ENCODE results near the gene SPATS2L.
"Not testable (repeated sequence)": the region's sequence is repeated elsewhere in the genome, so short reads cannot be mapped to it uniquely, and the experiment has no call there.

The SPATS2L gene

DNA sequence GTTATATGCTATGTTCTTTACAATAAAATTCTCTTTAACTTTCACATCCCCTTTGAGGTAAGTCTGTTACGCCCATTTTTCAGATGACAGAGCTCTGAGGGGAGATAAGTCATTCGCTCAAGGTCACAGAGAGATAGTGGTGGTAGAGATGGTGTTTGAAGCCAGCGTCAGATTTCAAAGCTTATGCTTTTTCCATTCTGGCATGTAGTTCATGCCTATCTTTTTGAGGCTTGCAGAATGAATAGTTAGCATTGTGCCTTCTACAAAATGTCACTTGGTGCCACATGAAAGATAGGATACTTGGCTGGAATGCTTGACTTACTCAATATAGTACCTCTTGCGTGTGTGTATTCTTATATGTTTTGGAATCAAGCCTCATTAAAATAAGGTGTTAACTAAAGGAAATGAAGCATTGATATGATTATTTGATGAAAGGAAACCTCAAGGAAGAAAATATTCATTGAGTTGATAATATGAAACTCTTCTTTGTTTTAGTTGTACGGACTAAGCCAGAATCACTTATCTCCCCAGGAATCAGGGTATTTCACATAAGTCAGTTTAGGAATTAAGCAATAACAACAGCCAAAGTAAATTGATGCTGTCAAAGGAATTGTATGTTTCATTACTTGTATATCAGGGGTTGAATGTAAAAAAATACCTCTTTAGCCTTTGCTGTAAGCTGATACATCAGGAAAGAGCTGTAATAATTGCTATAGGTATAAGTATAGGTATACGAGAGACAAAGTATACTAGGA is 15.5 kb downstream of the SPATS2L start:
- DNase-seq = no peak

DNA sequence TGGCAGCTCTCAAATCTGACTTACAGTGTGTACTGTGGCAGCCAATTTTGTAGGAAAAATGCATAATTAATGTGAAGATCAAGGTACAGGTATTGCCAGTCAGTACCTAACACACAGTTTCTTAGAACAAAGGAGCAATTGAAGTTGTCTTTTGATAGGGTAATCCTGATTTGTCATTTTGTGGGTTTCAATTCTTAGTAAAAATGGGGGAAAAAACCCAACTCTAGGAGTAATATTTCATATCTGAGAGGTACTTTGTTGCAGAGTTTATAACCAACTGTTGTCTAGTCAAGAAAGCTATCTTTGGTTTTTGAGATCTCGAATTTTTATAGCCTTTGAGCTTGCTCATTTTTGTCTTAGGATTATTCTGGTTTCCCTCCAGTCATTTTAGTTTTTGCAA is 16.1 kb downstream of the SPATS2L start:
- no peak for DNase-seq

DNA sequence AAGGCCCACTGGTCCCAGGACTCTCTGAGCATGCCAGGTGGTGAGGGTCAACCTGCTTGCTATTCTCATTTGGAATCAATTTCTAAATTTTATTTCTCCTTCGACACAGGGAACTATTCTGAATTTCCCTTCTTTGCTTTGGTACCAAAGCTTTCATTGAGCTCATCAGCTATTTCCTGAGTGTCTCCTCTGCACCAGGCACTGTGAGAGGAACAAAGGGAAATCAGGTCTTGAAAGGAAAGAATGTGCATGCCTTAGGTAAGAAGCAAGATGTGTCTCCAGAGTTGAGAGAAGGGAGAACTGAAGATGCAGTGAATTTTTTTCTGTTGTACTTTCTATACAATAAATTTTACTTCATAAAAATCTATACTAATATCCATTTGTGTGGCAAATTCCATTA is 17.9 kb downstream of the SPATS2L start:
- no peak for DNase-seq

DNA sequence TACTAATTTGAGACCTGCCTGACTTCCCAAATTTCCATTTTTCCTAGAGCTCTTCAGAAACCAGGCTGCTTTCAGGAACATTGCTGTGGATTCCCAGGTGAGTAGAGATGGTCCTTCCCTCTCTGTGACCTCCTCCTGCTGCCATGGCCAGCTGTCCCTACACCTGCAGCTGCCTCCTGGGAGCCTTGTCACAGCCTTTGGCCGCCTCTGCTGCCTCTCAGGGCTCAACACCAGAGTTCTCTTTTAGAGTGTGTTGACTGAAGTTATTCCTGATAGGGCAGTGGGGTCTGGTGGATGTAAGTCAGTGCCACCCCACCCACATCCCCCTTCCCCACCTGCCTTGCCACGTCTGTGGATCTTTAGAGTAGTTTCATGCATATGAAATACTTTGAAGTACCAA is 22.9 kb downstream of the SPATS2L start:
- DNase-seq = no peak

DNA sequence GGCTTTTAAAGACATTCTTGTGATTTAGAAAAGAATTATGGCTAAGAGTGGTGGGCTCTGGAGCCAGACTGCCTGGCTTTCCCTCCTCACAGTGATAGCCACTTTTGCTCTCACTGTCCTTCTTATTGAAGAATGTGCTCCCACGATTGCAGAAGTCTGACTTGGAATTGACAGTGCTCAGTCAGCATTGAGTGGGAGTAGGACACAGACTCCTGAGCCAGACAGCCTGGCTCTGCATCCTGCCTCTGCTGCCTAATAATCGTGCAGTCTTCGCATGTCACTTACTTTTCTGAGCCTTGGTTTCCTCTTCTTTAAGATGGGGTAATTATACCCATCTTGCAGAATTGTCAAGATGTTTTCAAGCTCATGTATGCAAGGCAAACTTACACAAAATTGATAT is 23.3 kb downstream of the SPATS2L start:
- DNase-seq = no peak

DNA sequence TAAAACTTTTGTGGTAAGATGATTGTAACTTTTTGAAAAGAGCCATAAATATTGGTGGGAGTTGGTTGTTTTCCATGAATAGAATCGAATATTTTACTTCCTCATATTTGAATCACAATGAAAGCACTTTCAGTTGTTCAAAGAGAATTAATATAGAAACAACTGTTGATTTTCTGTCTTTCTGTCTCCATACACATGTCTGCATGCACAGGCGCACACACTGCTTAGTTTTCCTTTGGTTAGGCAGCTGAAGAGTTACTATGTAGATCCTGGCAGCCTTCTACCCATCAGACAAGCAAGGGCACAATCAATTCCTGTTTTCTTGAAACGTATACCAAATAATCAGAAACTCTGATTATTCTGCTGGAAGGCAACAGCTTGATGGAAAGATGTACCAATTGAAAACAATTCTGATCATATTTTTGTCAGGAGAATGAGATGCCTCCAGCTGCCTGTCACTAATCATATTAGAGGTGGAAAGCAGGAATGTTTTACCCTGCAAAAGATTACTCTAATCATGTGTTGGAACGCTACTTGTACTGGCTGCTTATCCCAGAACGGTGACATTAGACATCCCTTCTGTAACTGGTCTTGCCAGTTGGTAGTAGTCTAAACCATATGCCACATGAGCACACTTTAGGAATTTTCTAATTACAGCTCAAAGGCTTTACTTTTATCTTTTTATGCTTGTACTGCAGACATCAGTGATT is 24.0 kb downstream of the SPATS2L start:
- DNase-seq = no peak

DNA sequence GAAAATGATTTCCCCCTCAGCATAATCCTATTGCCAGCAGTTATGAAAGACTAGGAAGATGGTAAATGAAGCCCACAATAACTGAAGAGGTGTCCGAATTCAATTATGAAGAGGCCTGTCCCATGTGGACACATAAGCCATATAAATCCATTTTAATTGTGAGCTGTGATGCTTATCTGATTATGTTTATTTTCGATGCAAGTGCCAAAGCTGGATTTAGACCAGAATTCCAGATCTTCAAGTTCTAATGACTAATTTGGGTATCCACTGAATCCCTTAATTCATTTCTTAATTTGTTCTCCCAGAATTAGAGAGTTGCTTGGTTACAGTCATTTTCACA is 24.5 kb downstream of the SPATS2L start:
- no peak for DNase-seq

DNA sequence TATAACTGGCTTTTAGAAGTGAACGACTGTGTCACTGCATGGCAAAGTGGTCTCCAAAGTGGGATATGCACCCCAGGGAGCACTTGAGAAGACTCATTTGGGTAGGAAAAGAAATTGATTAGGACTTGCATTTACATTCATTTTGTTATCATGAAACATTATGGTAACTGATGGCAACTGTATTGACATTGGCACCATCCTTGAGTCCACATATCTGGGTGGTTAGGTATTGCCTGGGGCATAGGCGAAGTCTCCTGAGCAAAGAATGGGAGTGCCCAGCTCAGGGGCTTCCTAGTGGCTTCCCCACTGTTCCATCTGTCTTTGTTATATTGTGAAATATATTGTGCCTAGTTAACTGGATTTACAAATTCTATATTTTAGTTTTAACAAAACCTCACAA is 29.2 kb downstream of the SPATS2L start:
- DNase-seq = no peak

DNA sequence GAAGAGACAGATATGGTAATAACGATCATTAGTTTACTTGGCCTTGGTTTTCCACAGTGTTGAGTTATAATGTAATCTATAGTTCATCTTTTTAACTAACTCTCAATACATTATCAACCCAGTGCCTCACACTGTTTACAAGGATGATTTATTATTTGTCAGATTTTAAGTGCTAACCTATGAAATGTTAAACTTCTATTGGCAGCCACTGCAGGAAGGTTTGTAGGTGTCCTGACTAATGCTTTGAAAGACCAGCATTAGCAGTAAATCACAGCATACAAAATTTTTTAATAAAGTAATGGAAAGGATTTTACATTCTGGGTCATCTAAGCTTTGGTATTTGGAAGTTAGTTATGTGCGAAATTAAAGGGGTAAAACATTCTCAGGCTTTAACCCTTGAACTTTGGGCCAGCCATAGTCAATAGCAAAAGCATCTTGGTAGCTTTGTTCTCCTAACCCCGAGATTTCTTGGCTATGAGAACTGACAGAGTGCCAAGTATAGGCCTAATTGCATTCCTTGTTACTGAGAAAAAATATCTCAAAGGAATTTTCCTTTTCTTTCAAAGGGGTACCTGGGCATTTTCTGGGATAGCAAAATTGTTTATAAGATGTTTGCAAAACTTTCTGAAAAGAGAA is 30.6 kb downstream of the SPATS2L start:
- no peak for DNase-seq

DNA sequence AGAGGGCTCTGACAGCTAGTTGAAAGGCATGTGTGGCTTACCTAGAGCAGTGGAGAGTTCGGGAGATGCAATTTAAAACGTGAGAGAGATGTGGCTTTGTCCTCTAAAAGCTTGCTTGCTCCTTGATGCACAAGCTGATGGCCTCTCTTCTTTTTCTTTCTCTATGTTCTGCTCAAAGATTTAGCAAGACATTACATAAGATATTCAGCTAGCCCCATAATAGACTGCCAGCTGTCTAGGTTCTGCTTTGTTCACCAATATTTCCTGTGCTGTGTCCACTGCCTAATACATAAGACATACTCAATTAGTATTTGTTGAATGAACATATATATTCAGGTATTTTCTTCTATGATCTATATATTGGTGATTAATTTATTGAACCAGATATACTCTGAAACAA is 31.1 kb downstream of the SPATS2L start:
- DNase-seq = peak; percentile 5

DNA sequence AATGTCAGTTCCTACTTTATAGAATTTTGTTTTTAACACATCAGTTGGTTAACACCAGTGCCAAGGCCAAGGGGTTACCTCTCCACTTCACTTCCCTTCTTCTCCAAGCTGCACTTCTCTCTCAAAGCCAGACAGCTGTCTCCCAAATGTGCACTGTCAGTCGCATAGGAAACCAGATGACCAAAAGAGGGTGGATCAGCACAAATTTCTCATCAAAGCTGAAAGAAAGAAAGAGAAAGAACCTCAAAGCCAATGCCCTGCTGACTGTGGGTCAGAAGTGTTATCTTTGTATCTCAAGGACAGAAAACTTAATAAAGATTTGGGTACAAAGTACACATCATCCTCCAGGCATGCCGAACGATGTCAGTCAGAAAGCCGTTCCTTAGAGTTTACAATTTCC is 32.2 kb downstream of the SPATS2L start:
- DNase-seq = peak; percentile 15

DNA sequence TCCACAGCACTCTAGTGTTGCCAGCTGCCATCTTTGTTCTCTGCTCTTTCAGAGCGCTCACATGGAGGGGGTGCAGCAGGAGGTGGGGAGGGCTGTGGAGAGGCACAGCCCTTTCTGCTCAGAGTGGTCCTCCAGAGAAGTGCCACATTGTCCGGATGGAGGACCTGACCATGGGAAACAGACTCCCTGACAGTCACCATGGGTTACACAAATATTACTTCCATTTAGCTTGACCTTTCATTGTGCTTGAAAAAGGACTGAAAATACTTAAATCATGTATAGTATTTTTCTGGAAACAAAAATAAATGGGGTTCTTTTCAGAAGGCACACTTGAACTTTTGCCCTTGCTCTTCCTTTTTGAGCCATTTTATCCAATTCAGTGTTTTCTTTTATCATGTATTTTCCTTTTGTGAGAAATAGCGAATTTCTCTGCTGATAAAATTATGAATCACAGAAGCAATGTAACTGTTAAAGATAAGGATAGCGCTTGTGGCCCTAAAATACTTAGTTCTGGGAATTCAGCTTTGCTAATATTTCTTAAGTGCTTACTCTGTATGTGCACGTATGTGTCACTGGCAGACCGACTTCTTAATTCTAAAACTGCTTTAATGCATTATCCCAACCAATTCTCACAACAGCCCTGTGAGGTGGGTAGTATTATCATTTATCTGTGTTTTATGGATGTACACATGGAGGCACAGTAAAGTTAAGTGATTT is 34.2 kb downstream of the SPATS2L start:
- DNase-seq = no peak

DNA sequence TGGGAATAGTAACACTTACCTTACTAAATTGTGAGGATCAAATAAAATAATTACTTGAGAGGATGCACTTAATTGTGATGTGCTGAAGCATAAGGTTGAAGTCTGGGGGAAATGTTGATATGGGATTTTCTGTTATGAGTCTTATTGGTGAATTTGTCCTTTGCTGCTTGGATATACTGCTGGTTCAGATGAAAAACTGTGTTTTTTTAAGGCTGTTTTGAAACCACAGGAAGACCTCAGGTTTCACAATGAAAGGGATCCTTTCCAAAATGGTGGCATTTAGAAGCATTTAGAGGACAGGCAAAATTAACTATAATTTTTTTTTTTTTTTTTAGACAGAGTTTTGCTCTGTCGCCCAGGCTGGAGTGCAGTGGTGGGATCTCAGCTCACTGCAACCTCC is 34.9 kb downstream of the SPATS2L start:
- DNase-seq = no peak

DNA sequence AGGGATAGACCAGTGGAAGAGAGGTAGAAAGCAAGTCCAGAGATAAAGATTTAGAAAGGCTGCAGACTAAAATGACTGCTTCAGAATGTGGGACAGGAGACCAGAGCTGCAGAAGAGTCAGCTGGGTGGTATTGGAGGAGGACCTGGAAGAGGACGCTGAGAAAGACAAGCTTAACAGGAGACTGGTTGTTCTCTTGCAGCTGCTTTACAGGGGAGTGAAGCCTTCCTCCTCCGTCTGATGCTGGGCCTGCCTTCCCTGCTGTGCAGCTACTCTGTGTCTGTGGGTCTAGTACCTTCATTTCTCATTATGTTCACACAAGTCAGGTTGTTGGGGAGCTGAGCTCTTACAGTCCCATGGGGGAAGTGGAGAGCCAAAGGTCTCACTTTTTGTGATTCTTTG is 35.7 kb downstream of the SPATS2L start:
- no peak for DNase-seq

DNA sequence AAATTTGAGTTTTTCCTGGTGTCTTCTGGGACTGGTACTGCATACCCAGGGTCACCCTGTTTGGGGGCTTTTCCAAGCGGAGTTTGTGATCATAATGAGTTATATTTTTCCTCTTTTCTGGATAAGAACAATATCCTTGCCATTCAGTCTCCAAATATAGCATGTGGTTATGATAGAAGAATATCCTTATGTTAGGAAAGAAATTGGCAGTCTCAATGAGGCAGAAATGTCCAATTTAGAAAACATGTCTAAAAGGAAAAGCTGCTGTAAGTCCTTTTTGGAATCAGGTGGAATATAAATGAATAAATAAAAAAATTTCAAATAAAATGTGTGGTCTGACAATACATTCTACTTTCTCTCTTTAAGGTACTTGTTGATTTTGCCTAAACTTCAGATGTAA is 36.2 kb downstream of the SPATS2L start:
- no peak for DNase-seq

DNA sequence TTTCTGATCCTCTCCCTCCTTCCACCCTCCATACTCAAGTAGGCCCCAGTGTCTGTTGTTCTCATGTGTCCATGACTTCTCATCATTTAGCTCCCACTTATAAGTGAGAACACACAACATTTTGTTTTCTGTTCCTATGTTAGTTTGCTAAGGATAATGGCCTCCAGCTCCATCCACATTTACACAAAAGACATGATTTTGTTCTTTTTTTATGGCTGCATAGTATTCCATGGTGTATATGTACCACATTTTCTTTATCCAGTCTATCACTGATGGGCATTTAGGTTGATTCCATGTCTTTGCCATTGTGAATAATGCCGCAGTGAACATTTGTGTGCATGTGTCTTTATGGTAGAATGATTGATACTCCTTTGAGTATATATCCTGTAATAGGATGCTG is 37.7 kb downstream of the SPATS2L start:
- DNase-seq = not testable (repeated sequence)

DNA sequence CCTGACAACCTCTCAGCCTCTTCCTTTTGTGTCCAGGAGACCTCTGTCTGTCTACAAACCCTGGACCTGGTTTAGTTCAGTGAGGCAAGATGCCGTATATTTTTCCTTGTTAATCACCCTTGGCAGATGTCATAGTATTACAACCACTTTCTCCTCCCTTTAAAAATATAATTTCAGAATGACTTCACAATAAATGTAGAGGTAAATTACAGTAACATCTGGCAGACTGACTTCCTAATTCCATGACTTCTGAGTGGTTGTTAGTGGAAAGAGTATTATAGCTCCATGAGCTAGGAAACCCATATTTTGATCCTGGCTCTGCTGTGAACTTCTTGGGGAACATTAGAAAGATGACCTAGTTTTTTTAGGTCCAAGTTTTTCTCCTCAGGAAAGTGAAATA is 39.5 kb downstream of the SPATS2L start:
- DNase-seq = no peak

DNA sequence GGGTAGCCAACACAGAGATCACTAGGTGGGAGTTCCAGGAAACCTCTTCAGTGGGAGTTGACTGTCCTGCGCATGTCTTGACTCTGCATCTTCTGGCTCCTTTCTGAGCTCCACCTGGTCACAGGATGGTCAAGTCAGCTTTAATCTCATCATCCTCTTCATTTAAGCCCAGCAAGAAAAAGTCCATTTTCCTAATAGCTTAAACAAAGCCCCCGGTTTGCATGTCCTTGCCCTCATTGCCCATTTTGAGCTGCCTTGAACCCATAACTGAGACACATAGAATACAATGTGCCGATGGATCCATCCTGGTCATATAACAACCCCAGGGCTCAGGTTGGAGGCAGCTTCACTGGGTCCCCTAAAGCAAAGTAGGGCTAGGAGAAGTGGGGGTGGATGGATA is 40.8 kb downstream of the SPATS2L start:
- DNase-seq = no peak

DNA sequence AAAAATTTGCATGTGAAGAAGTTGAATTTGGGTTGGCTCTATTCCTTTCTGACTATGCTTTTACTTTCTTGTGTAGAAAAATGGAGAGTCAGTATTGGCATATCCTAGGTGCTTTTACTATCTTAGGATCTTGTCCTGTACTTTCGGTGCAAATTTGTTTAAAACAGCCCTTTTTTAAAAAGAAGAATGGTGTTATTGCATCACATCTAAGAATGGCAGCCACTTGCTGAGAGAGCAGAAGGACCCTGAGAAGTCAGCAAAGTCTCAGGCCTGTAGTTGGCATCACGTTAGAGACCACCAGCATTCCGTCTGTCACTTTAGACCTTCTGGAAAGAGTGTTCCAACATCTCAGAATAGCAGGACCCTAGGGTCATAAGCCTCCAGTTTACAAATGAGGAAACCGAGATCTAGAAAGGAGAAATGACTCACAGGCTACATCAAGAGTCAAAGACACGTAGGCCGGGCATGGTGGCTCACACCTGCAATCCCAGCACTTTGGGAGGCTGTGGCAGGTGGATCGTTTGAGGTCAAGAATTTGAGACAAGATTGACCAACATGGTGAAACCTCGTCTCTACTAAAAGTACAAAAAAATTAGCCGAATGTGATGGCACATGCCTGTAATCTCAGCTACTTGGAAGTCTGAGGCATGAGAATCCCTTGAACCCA is 42.5 kb downstream of the SPATS2L start:
- no peak for DNase-seq

DNA sequence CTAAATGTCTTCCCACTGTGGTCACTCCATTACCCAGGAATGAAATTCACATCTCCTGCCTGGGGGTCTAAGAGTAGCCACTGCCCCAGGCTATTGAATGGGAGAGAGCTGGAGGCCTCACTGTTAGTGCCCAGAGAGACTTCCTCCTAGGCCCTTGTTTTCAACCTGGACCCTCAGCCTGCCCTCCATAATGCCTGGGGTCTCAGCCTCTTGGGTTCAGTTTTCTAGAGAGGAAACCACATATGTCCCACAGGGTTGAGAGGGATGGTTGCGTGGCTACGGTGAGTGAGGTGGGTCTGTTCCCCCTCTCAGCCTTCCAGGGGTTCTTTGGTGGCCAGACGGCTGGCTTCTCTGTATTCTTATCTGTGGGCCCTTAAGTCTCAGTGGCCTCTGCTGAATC is 43.4 kb downstream of the SPATS2L start:
- no peak for DNase-seq

DNA sequence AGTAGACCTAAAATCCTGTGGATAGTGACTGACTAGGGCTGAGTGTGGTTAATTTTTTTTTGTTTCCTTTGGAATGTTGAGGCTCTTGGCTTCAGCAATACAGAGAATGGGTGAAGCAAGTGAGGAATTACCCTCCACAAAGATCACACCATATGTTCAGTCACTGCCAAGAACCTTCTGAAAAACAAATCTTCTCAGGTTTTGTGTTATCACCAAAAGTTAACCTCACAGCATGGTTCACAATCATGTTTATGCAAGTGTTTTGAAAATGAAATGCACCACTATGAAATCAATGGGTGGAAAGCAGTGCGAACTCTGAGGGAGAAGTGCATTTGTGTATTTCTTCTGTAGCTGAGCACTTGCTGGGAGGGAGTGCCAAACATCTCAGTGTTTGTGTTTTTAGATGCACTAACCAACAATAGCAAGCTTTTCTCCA is 44.4 kb downstream of the SPATS2L start:
- DNase-seq = no peak

DNA sequence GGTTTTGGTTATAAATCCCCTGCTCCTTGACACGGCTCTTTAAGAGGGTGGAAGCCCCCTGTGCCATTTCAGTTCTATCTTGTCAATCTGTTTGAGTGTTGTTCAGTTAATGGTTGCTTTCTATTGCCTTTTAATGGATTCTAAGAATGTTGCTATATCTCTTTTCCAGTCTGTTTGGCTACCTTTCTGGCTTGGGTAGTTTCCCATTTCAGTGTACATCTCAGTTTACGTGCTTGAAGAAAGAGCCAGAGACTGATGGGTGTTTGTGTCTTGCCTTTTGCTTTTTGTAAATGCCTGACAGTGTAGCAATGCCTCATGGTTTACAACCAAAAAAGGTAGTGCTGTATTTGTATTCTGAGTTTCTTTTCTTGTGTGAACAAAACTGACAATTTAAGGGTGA is 45.3 kb downstream of the SPATS2L start:
- DNase-seq = no peak

DNA sequence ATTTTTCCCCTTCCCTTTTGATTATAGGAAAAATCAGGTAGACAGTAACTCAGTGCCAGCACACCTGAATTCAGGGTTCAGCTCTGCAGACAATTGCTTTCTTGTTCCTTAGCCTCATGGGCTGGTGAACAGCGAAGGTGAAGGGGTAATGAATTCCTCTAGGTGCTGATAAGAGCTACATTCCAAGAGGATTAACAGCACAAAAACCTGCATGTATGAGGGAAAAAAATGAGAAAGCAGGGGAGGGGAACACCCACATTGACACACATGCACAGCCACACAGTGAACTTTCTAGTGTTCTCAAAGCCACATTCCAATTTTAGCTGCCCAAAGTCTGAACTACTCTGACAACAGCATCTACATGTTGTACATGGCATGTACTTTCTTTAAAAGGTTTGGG is 46.1 kb downstream of the SPATS2L start:
- DNase-seq = no peak
